Liver (tissue), 9 donors: ENCODE data around the gene ARFGAP3. TPM values are rescaled to one million over a fixed set of nuclear protein-coding genes. Genes with fewer than 3 reads are reported as not detected.

ENCODE experiments used
- DNase-seq: peaks from one replicate; pipeline ENCODE4 v3.0.0-alpha.2; 2017; ENCODE audit warnings: low spot score
- H3K27ac ChIP-seq, 2 donors: one replicate each; pipeline ENCODE4 v1.7.0; 2013; ENCODE audit warnings: inconsistent platforms in 2 of 2, low read length in 2 of 2, control low read depth in 1 of 2, low read depth in 1 of 2, mild to moderate bottlenecking in 1 of 2
- H3K27me3 ChIP-seq, 4 donors: one replicate each; pipeline versions ENCODE4 v1.6.1 to v1.7.0; 2013; ENCODE audit warnings: low read length in 3 of 4, inconsistent platforms in 1 of 4, mild to moderate bottlenecking in 1 of 4, moderate library complexity in 1 of 4; ENCODE audit not compliant: control insufficient read depth in 4 of 4, insufficient read depth in 4 of 4
- H3K36me3 ChIP-seq, 4 donors: one replicate each; pipeline versions ENCODE4 v1.6.1 to v1.7.0; 2013; ENCODE audit warnings: low read length in 3 of 4, mild to moderate bottlenecking in 3 of 4, low read depth in 1 of 4, moderate library complexity in 1 of 4; ENCODE audit not compliant: control insufficient read depth in 4 of 4, insufficient read depth in 3 of 4
- H3K4me1 ChIP-seq, 4 donors: one replicate each; pipeline versions ENCODE4 v1.6.1 to v1.7.0; 2013; ENCODE audit warnings: low read length in 3 of 4, mild to moderate bottlenecking in 3 of 4, moderate library complexity in 1 of 4; ENCODE audit not compliant: control insufficient read depth in 4 of 4, insufficient read depth in 4 of 4
- H3K4me3 ChIP-seq, 3 donors: one replicate each; pipeline versions ENCODE4 v1.6.1 to v1.7.0; 2013; ENCODE audit warnings: low read length in 3 of 3, control low read depth in 1 of 3, low read depth in 1 of 3, mild to moderate bottlenecking in 1 of 3
- H3K9ac ChIP-seq, 2 donors: one replicate each; pipeline ENCODE4 v1.7.0; 2013; ENCODE audit warnings: low read length in 2 of 2, mild to moderate bottlenecking in 2 of 2, moderate library complexity in 2 of 2, control low read depth in 1 of 2, low read depth in 1 of 2
- H3K9me3 ChIP-seq, 4 donors: one replicate each; pipeline versions ENCODE4 v1.6.1 to v1.7.0; 2013; ENCODE audit warnings: low read length in 3 of 4; ENCODE audit not compliant: control insufficient read depth in 4 of 4
- ATF3 ChIP-seq: IDR thresholded peaks from 2 replicates; pipeline ENCODE4 v1.6.1; 2016; ENCODE audit warnings: antibody characterized with exemption
- CTCF ChIP-seq: fragments of 150-350 bp; IDR thresholded peaks from 2 replicates; pipeline ENCODE4 v1.5.1; 2017; ENCODE audit warnings: improper control_type of control experiment, low read depth, low read length; ENCODE audit not compliant: missing input control
- FOXA1 ChIP-seq: IDR thresholded peaks from 2 replicates; pipeline ENCODE4 v1.6.1; 2016; ENCODE audit warnings: antibody characterized with exemption
- GABPA ChIP-seq, 2 donors: IDR thresholded peaks in 1 of 2; conservative IDR thresholded peaks in 1 of 2; 2 replicates each; pipeline ENCODE4 v1.6.1; 2016; ENCODE audit warnings: antibody characterized with exemption in 2 of 2, mild to moderate bottlenecking in 1 of 2, moderate library complexity in 1 of 2
- HNF4A ChIP-seq, 2 donors: conservative IDR thresholded peaks; 2 replicates each; pipeline ENCODE4 v1.6.1; 2016; ENCODE audit warnings: antibody characterized with exemption in 2 of 2, mild to moderate bottlenecking in 2 of 2
- JUND ChIP-seq, 2 donors: IDR thresholded peaks; 2 replicates each; pipeline ENCODE4 v1.6.1; 2016; ENCODE audit warnings: antibody characterized with exemption in 2 of 2
- MAX ChIP-seq: IDR thresholded peaks from 2 replicates; pipeline ENCODE4 v1.6.1; 2016; ENCODE audit warnings: antibody characterized with exemption
- NR2F2 ChIP-seq: IDR thresholded peaks from 2 replicates; pipeline ENCODE4 v1.6.1; 2016; ENCODE audit warnings: antibody characterized with exemption
- RAD21 ChIP-seq, 2 donors: IDR thresholded peaks; 2 replicates each; pipeline ENCODE4 v1.6.1; 2016; ENCODE audit warnings: antibody characterized with exemption in 2 of 2, mild to moderate bottlenecking in 2 of 2
- REST ChIP-seq: IDR thresholded peaks from 2 replicates; pipeline ENCODE4 v1.6.1; 2016; ENCODE audit warnings: antibody characterized with exemption, mild to moderate bottlenecking
- RXRA ChIP-seq, 2 donors: IDR thresholded peaks; 2 replicates each; pipeline ENCODE4 v1.6.1; 2017 to 2018; ENCODE audit warnings: antibody characterized with exemption in 2 of 2, mild to moderate bottlenecking in 1 of 2
- YY1 ChIP-seq: IDR thresholded peaks from 2 replicates; pipeline ENCODE4 v1.6.1; 2016; ENCODE audit warnings: antibody characterized with exemption, mild to moderate bottlenecking
- ZBTB33 ChIP-seq: IDR thresholded peaks from 2 replicates; pipeline ENCODE4 v1.6.1; 2016; ENCODE audit warnings: antibody characterized with exemption
- WGBS: extraction: QIAGEN DNeasy Blood & Tissue Kit; methylation state at CpG from one replicate; pipeline ENCODE4 v1.1.7; 2013; 5-methylcytosine and 5-hydroxymethylcytosine counted together
- polyA plus RNA-seq, 2 donors: library from polyadenylated mRNA; stranded (reverse) in 1 of 2; unstranded in 1 of 2; fragments of 200-250 nt in 1 of 2; fragments of >200 nt in 1 of 2; fragmentation: Nextera tagmentation in 1 of 2; extraction: Ambion mirVana in 1 of 2; gene quantifications; one replicate each; pipeline versions ENCODE4 v1.2.1 to v1.2.3, GENCODE V29; 2013 to 2015
- total RNA-seq, 2 donors: library from RNA; depleted of rRNA; stranded (reverse); fragments of >200 nt; gene quantifications; one replicate each; pipeline ENCODE4 v1.2.3, GENCODE V29; 2014
- donor health status: healthy.
- donor health status: healthy.
- donor health status: healthy.
- donor health status: healthy.
- donor health status: healthy.

ARFGAP3 gene
- total and polyA plus RNA-seq, 4 donors, result 18.2 to 55.1 (median 27.5) TPM

- no peak for DNase-seq
- Histone ChIP-seq H3K27ac (peak overlapping the region; percentile 66 to 69), H3K36me3 (peaks cover 6 to 29% (median 16%) of the 10 kb centered on the region in 4 donors), H3K27me3 (no peaks in the 10 kb centered on the region), H3K9ac (peak overlapping the region in 1 of 2 donors; percentile 36), H3K4me3 (no peak overlapping the region), H3K9me3 (no peaks in the 10 kb centered on the region), H3K4me1 (peaks cover 0 to 17% (median 8%) of the 10 kb centered on the region in 4 donors)
- TF ChIP-seq REST (no peak), FOXA1 (no peak), YY1 (no peak), RXRA (IDR thresholded peaks at IDR 0.05) (peak in 1 of 2 donors; percentile 24), NR2F2 (no peak), MAX (no peak), CTCF (no peak), HNF4A (conservative IDR thresholded peaks at IDR 0.05) (peak in 1 of 2 donors; percentile 28), JUND (IDR thresholded peaks at IDR 0.05) (no peak), ATF3 (no peak), ZBTB33 (no peak), RAD21 (IDR thresholded peaks at IDR 0.05) (no peak), GABPA (IDR thresholded peaks at IDR 0.05 in 1 of 2, conservative IDR thresholded peaks at IDR 0.05 in 1 of 2) (no peak)
- WGBS, result 55% methylated on average over 16 of the region's 16 CpGs
These were observed 11.7 kb upstream of the ARFGAP3 start for GRCh38 chr22:42868751-42869251.

- Histone ChIP-seq H3K4me3 (no peak overlapping the region), H3K4me1 (peaks cover 0 to 17% (median 8%) of the 10 kb centered on the region in 4 donors), H3K36me3 (peaks cover 2 to 9% (median 4%) of the 10 kb centered on the region in 4 donors), H3K9ac (no peak overlapping the region), H3K27ac (no peak overlapping the region), H3K27me3 (no peaks in the 10 kb centered on the region), H3K9me3 (no peaks in the 10 kb centered on the region)
- no peak for DNase-seq
- no peak for TF ChIP-seq CTCF
- WGBS, result 94% methylated on average over 7 of the region's 7 CpGs
These were observed 9.0 kb upstream of the ARFGAP3 start for GRCh38 chr22:42866100-42866499.
